Mesenchymal stem cell (in vitro differentiated cells and primary cell): ENCODE data around the gene CCL27.

ENCODE experiments used
- DNase-seq: peaks from one replicate; pipeline ENCODE4 v3.0.0-alpha.2; 2013
- H2AFZ ChIP-seq: one replicate; pipeline ENCODE4 v1.6.1; 2013; ENCODE audit warnings: low read depth, mild to moderate bottlenecking, control low read depth, inconsistent platforms, low read length, moderate library complexity
- H2AK5ac ChIP-seq: 2 replicates; pipeline ENCODE4 v1.6.1; 2013; ENCODE audit warnings: low read length, moderate library complexity, mild to moderate bottlenecking, inconsistent platforms; ENCODE audit not compliant: severe bottlenecking
- H2BK120ac ChIP-seq: one replicate; pipeline ENCODE4 v1.6.1; 2013; ENCODE audit warnings: low read depth, mild to moderate bottlenecking, inconsistent platforms, low read length, moderate library complexity
- H2BK12ac ChIP-seq, 2 experiments: one replicate each; pipeline ENCODE4 v1.6.1; 2013; ENCODE audit warnings: inconsistent platforms in 2 of 2, low read length in 2 of 2, mild to moderate bottlenecking in 2 of 2, moderate library complexity in 2 of 2, control low read depth in 1 of 2
- H2BK15ac ChIP-seq: one replicate; pipeline ENCODE4 v1.6.1; 2013; ENCODE audit warnings: mild to moderate bottlenecking, low read depth, inconsistent platforms; ENCODE audit not compliant: poor library complexity, severe bottlenecking
- H2BK5ac ChIP-seq: 2 replicates; pipeline ENCODE4 v1.6.1; 2013; ENCODE audit warnings: low read depth, mild to moderate bottlenecking, low read length, control low read depth, inconsistent platforms; ENCODE audit not compliant: poor library complexity, severe bottlenecking
- H3K14ac ChIP-seq, 2 experiments: one replicate each; pipeline ENCODE4 v1.6.1; 2013; ENCODE audit warnings: inconsistent platforms in 2 of 2, low read length in 2 of 2, control low read depth in 1 of 2, mild to moderate bottlenecking in 1 of 2, moderate library complexity in 1 of 2
- H3K18ac ChIP-seq, 2 experiments: one replicate each; pipeline ENCODE4 v1.6.1; 2013; ENCODE audit warnings: inconsistent platforms in 2 of 2, low read length in 2 of 2, control low read depth in 1 of 2, low read depth in 1 of 2, mild to moderate bottlenecking in 1 of 2
- H3K23ac ChIP-seq, 2 experiments: one replicate each; pipeline ENCODE4 v1.6.1; 2013; ENCODE audit warnings: inconsistent platforms in 2 of 2, low read length in 2 of 2, mild to moderate bottlenecking in 2 of 2, moderate library complexity in 2 of 2, control low read depth in 1 of 2
- H3K27ac ChIP-seq: 2 replicates; pipeline ENCODE4 v1.5.1; 2013; ENCODE audit warnings: mild to moderate bottlenecking, moderate library complexity, low read length, control low read depth, inconsistent platforms; ENCODE audit not compliant: poor library complexity, severe bottlenecking
- H3K27me3 ChIP-seq, 2 experiments: 2 replicates each; pipeline versions ENCODE4 v1.6.1 to v1.7.0; 2013; ENCODE audit warnings: low read length in 2 of 2, mild to moderate bottlenecking in 2 of 2, moderate library complexity in 2 of 2, control low read depth in 1 of 2, inconsistent platforms in 1 of 2; ENCODE audit not compliant: control insufficient read depth in 1 of 2, insufficient read depth in 1 of 2
- H3K36me3 ChIP-seq, 2 experiments: 2 replicates each; pipeline versions ENCODE4 v1.6.1 to v1.7.0; 2013; ENCODE audit warnings: low read length in 2 of 2, control low read depth in 1 of 2, inconsistent platforms in 1 of 2, low read depth in 1 of 2, mild to moderate bottlenecking in 1 of 2; ENCODE audit not compliant: insufficient read depth in 2 of 2, control insufficient read depth in 1 of 2
- H3K4ac ChIP-seq, 2 experiments: one replicate each; pipeline ENCODE4 v1.6.1; 2013; ENCODE audit warnings: inconsistent platforms in 2 of 2, low read length in 2 of 2, mild to moderate bottlenecking in 2 of 2, moderate library complexity in 2 of 2, control low read depth in 1 of 2, low read depth in 1 of 2
- H3K4me1 ChIP-seq: 2 replicates; pipeline ENCODE4 v1.6.1; 2013; ENCODE audit warnings: low read depth, low read length, control low read depth; ENCODE audit not compliant: control insufficient read depth, insufficient read depth
- H3K4me2 ChIP-seq: 2 replicates; pipeline ENCODE4 v1.6.1; 2013; ENCODE audit warnings: low read length, mild to moderate bottlenecking, inconsistent platforms; ENCODE audit not compliant: poor library complexity, severe bottlenecking
- H3K4me3 ChIP-seq, 2 experiments: 2 replicates each; pipeline versions ENCODE4 v1.5.1 to v1.7.0; 2013; ENCODE audit warnings: low read length in 2 of 2, mild to moderate bottlenecking in 2 of 2, control low read depth in 1 of 2, low read depth in 1 of 2; ENCODE audit not compliant: insufficient read depth in 1 of 2
- H3K79me1 ChIP-seq: replicated peaks from 2 replicates; pipeline ENCODE4 v1.6.1; 2013; ENCODE audit warnings: mild to moderate bottlenecking, control low read depth, low read length, inconsistent platforms; ENCODE audit not compliant: poor library complexity, severe bottlenecking
- H3K9ac ChIP-seq: 2 replicates; pipeline ENCODE4 v1.7.0; 2013; ENCODE audit warnings: mild to moderate bottlenecking, low read length, moderate library complexity
- H3K9me3 ChIP-seq: 2 replicates; pipeline ENCODE4 v1.7.0; 2013; ENCODE audit warnings: mild to moderate bottlenecking, low read length; ENCODE audit not compliant: control insufficient read depth
- H4K8ac ChIP-seq: one replicate; pipeline ENCODE4 v1.6.1; 2013; ENCODE audit warnings: inconsistent platforms, mild to moderate bottlenecking, low read length, moderate library complexity
- H4K91ac ChIP-seq: one replicate; pipeline ENCODE4 v1.6.1; 2013; ENCODE audit warnings: mild to moderate bottlenecking, low read length, inconsistent platforms
- WGBS: methylation state at CpG from one replicate; pipeline ENCODE4 v1.1.7; 2013; ENCODE audit warnings: mixed read lengths; 5-methylcytosine and 5-hydroxymethylcytosine counted together

CCL27 gene

DNA sequence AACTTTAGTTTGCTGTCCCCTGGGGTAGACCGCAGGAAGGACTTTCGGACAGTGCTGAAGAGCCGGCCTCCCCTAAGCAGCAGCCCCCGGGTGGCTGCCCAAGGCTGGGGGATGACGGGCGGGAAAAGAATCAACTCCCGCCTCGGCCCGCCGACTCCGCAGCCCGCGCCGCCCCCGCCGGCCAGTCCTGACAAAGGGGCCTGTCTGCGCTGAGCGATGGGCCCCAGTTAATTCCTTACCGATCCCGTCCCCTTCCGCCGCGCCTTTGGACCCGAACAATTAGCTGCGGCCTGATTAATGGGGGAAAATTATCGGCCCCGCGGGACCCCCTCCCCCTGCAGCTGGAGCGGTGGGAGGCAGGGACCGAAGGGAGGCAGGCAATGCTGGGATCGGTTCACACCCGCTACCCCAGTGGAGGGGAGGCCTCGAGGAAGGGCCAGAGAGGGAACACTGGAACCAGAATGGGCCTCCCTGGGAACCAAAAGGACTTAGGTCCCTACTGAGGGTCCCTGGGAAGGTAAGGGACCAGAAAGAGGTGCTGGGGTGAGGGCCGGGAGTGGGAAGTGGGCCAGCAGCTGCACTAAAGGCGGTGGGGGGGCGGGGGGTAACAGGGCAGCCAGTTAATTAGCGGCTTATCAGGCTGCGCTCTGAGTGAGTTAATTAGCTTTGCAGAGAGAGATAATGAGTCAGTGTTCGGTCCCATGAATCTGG lies 37.8 kb downstream of the CCL27 start:
- H2AFZ ChIP-seq: no peak overlapping the region
- H2BK15ac ChIP-seq: peak overlapping the region; percentile 50
- H3K4ac ChIP-seq: no peak overlapping the region
- H3K79me1 ChIP-seq: peaks cover 6% of the 10 kb centered on the region
- 10% methylated on average over 39 of the region's 39 CpGs for WGBS
- H4K8ac ChIP-seq: no peak overlapping the region
- H3K23ac ChIP-seq: peak overlapping the region in 1 of 2 experiments; percentile 53
- peaks cover 62 to 73% of the 10 kb centered on the region in 2 experiments for H3K27me3 ChIP-seq
- DNase-seq: no peak
- H2AK5ac ChIP-seq: no peak overlapping the region
- no peak overlapping the region for H3K14ac ChIP-seq
- H4K91ac ChIP-seq: no peak overlapping the region
- no peak overlapping the region for H2BK5ac ChIP-seq
- H3K18ac ChIP-seq: no peak overlapping the region
- no peak overlapping the region for H2BK120ac ChIP-seq
- H3K4me2 ChIP-seq: no peak overlapping the region
- no peak overlapping the region for H2BK12ac ChIP-seq
- no peak overlapping the region for H3K27ac ChIP-seq
- H3K9me3 ChIP-seq: no peaks in the 10 kb centered on the region
- no peak overlapping the region for H3K4me3 ChIP-seq
- H3K4me1 ChIP-seq: peaks cover 13% of the 10 kb centered on the region
- H3K36me3 ChIP-seq: no peaks in the 10 kb centered on the region
- no peak overlapping the region for H3K9ac ChIP-seq

DNA sequence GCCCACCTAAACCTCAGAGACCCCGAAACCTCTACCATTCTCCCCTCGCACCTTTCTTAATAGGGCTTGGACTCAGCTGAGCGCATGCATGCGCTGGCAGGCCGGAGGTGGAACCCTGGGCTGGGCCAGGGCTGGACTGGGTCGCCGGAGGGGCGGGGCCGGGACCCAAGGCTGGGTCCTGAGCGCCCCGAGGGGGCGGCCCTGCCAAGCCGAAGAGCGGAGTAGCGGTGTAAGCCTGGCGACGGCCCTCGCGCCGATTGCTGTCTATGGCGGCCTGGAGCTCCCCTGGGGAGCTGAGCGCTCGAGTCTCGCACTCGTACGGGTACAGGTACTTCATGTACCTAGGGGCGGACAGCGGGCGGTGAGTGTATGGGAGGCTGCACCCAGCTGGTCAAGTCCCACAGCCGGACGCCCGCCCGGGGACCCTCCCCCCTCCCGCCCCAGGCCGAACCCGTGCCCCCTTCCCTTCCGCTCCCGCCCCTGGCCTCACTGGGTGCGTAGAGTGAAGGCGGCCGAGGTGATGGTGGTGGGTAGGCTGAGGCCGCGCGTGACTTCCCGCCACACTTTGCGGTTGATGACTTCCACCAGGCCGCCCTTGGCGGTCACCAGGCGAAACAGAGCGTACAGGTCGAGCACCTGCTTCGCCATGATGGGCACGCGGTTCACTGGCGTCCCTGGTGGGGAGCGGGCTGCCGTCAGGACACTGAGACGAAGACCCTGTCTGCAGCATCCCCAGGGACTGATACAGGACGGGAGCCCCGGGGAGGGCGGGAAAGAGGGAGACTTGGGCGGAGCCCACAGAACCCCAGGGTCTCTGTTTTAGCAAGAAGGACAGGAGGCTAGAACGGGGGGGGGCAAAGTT lies 38.9 kb downstream of the CCL27 start:
- Histone ChIP-seq H3K14ac (no peak overlapping the region), H2BK5ac (no peak overlapping the region), H3K4me1 (peaks cover 4% of the 10 kb centered on the region), H2BK15ac (no peak overlapping the region), H2AK5ac (no peak overlapping the region), H4K8ac (no peak overlapping the region), H3K36me3 (peaks cover 0 to under 1% of the 10 kb centered on the region in 2 experiments), H3K18ac (no peak overlapping the region), H4K91ac (no peak overlapping the region), H3K9ac (no peak overlapping the region), H3K4me3 (peak overlapping the region in 1 of 2 experiments; percentile 3), H3K23ac (no peak overlapping the region), H3K4me2 (no peak overlapping the region), H3K79me1 (peaks cover 14% of the 10 kb centered on the region), H2BK12ac (no peak overlapping the region), H3K9me3 (no peaks in the 10 kb centered on the region), H3K4ac (no peak overlapping the region), H3K27ac (no peak overlapping the region), H3K27me3 (peaks cover 55 to 65% of the 10 kb centered on the region in 2 experiments), H2AFZ (no peak overlapping the region), H2BK120ac (no peak overlapping the region)
- DNase-seq: no peak
- WGBS: 71% methylated on average over 55 of the region's 63 CpGs

DNA sequence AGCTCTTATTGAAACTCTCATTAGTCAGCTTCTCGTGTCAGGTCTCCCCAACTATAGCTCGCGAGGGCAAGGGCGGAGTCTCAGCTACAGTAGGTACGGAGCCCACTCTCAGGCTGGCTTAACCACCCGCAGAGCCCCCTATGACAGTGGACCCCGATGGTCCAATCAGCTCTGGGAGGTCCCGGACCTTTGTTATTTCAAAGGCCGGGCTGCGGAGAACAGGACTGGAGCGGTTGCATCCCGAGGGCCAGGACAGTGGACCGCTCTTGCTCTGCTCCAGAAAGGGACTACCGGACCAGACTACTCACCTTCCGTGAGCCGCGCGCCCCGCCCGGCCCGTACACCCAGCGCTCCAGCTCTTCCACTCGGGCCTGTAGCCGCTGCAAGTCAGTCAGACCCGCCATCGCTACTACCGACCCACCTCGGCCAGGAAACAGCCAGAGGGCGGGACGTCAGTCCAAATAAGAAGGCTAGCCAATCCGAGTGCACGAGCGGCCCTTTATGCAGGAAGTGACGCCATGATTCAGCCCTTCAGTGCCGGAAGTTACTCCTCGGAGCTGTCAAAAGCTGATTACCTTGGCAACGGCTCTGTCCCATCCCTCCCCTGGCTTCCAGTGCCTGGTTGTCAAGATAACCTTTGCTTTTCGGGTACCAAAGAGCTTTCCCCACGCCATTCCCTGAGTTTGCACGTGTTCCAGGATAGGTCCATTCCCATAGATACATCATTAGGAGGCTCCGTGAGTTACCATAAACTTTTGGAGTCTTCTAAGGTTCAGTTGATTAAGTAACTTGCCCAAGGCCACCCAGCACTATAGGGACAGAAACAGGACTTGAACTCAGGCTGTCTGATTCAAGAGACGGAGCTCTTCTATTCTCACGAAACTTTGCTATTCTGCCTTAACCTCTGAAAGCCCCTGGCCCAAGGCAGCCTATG lies 42.1 kb downstream of the CCL27 start, which contains the start of gene DCTN3:
DCTN3 (minus strand) TSS at position 435 of the 934 bp plus-strand sequence; CDS start at position 404, 31 bp downstream.
- Histone ChIP-seq H3K18ac (peak within 1 kb of the TSS in 1 of 2 experiments; percentile 52), H3K4me1 (peaks cover 3% of the 10 kb centered on the region), H3K27me3 (peaks cover 22 to 32% of the 10 kb centered on the region in 2 experiments), H2BK5ac (no peak within 1 kb of the TSS), H2BK120ac (no peak within 1 kb of the TSS), H2BK12ac (no peak within 1 kb of the TSS), H4K91ac (peak within 1 kb of the TSS; percentile 41), H3K4me2 (peak within 1 kb of the TSS; percentile 80), H3K79me1 (peaks cover 19% of the 10 kb centered on the region), H2AFZ (peak within 1 kb of the TSS; percentile 54), H3K23ac (peak within 1 kb of the TSS in 1 of 2 experiments; percentile 16), H4K8ac (peak within 1 kb of the TSS; percentile 71), H3K4me3 (peak within 1 kb of the TSS; percentile 92 to 95), H3K27ac (no peak within 1 kb of the TSS), H3K4ac (peak within 1 kb of the TSS in 1 of 2 experiments; percentile 63), H3K14ac (peak within 1 kb of the TSS in 1 of 2 experiments; percentile 76), H3K9me3 (no peaks in the 10 kb centered on the region), H2BK15ac (peak within 1 kb of the TSS; percentile 62), H2AK5ac (no peak within 1 kb of the TSS), H3K9ac (peak within 1 kb of the TSS; percentile 94), H3K36me3 (peaks cover 25 to 32% of the 10 kb centered on the region in 2 experiments)
- WGBS: 8% methylated on average over 43 of the region's 43 CpGs
- peak; percentile 96 for DNase-seq
